ENCODE data around the gene TUBAL3.

TUBAL3 gene

GRCh38 chr10:5412277-5412941, 7.8 kb upstream of the TUBAL3 start, which contains the start of gene NET1 (continued):
- no peak for TF ChIP-seq PBX3 (CRISPR knock-in tag; IDR thresholded peaks at IDR 0.05)
- no peak for TF ChIP-seq ZNF140 (tag by site-specific recombination; IDR thresholded peaks at IDR 0.05)
- TF ChIP-seq ZNF10 (tag by site-specific recombination; IDR thresholded peaks at IDR 0.05), result no peak
- no peak for TF ChIP-seq BCL11A (tag by site-specific recombination; IDR thresholded peaks at IDR 0.05; ENCODE audit: low read depth)
- no peak for TF ChIP-seq ZNF600 (tag by site-specific recombination; IDR thresholded peaks at IDR 0.05)
- TF ChIP-seq MZF1 (tag by site-specific recombination; IDR thresholded peaks at IDR 0.05; ENCODE audit: borderline replicate concordance), result 0 out of 2 replicates have a peak, but pooled peaks have one; percentile 26
- 0 out of 2 replicates have a peak, but pooled peaks have one; percentile 21 for TF ChIP-seq ZNF2 (tag by site-specific recombination; IDR thresholded peaks at IDR 0.05)
- TF ChIP-seq HOXA7 (CRISPR knock-in tag; IDR thresholded peaks at IDR 0.05; ENCODE audit: borderline replicate concordance), result no peak
- no peak for TF ChIP-seq HOXD13 (CRISPR knock-in tag; IDR thresholded peaks at IDR 0.05; ENCODE audit: borderline replicate concordance)
- 0 out of 2 replicates have a peak, but pooled peaks have one; percentile 11 for TF ChIP-seq ZNF280D (tag by site-specific recombination; IDR thresholded peaks at IDR 0.05)
- TF ChIP-seq ZFP69B (tag by site-specific recombination; IDR thresholded peaks at IDR 0.05), result no peak
- TF ChIP-seq SCRT1 (tag by site-specific recombination; IDR thresholded peaks at IDR 0.05; ENCODE audit: borderline replicate concordance), result no peak
- peak; percentile 70 for TF ChIP-seq ZXDB (tag by site-specific recombination; IDR thresholded peaks at IDR 0.05)
- no peak for TF ChIP-seq ZNF433 (tag by site-specific recombination; IDR thresholded peaks at IDR 0.05; ENCODE audit: low read depth)
- TF ChIP-seq SP2 (tag by site-specific recombination; IDR thresholded peaks at IDR 0.05), result peak; percentile 67
- TF ChIP-seq ZNF529 (tag by site-specific recombination; IDR thresholded peaks at IDR 0.05; ENCODE audit: insufficient replicate concordance), result no peak
- 0 out of 2 replicates have a peak, but pooled peaks have one; percentile 59 for TF ChIP-seq ZNF239 (tag by site-specific recombination; IDR thresholded peaks at IDR 0.05)
- TF ChIP-seq ZFP41 (tag by site-specific recombination; IDR thresholded peaks at IDR 0.05; ENCODE audit: borderline replicate concordance), result no peak
- peak; percentile 96 for TF ChIP-seq IKZF3 (tag by site-specific recombination; IDR thresholded peaks at IDR 0.05)
- TF ChIP-seq ZNF623 (tag by site-specific recombination; IDR thresholded peaks at IDR 0.05), result no peak
- no peak for TF ChIP-seq ZNF174 (tag by site-specific recombination; IDR thresholded peaks at IDR 0.05)
- no peak for TF ChIP-seq ZNF791 (tag by site-specific recombination; IDR thresholded peaks at IDR 0.05)
- TF ChIP-seq ZNF302 (tag by site-specific recombination; IDR thresholded peaks at IDR 0.05; ENCODE audit: low read depth), result no peak
- no peak for TF ChIP-seq PRDM1 (tag by site-specific recombination; IDR thresholded peaks at IDR 0.05)
- 0 out of 2 replicates have a peak, but pooled peaks have one; percentile 20 for TF ChIP-seq ZBTB10 (tag by site-specific recombination; IDR thresholded peaks at IDR 0.05)
- TF ChIP-seq ZFP3 (tag by site-specific recombination; IDR thresholded peaks at IDR 0.05; ENCODE audit: low read depth), result no peak
- no peak for TF ChIP-seq ZNF112 (tag by site-specific recombination; IDR thresholded peaks at IDR 0.05)
- TF ChIP-seq ZNF518A (tag by site-specific recombination; conservative IDR thresholded peaks at IDR 0.05; ENCODE audit: low read depth), result no peak
- TF ChIP-seq ZBTB48 (tag by site-specific recombination; IDR thresholded peaks at IDR 0.05), result peak; percentile 96
